Ascending aorta (tissue), 2 donors: ENCODE measurements around the gene DMRTA1. TPM values are rescaled to one million over a fixed set of nuclear protein-coding genes. Genes with fewer than 3 reads are reported as not detected.
A peak's percentile ranks its signal among the peaks of the same experiment; 100 is the strongest.

Source experiments
- DNase-seq, 2 donors: peaks; one replicate each; pipeline ENCODE4 v3.0.0-alpha.2; 2019; ENCODE audit warnings: low spot score in 2 of 2
- H3K27ac ChIP-seq, 2 donors: fragments of 200-600 bp; sonication (generic); one replicate each; pipeline ENCODE4 v1.5.1; 2016 to 2017; ENCODE audit warnings: mild to moderate bottlenecking in 1 of 2
- H3K27me3 ChIP-seq: fragments of 200-600 bp; sonication (generic); one replicate; pipeline ENCODE4 v1.5.1; 2017
- H3K36me3 ChIP-seq, 2 donors: fragments of 200-600 bp; sonication (generic); one replicate each; pipeline ENCODE4 v1.5.1; 2016
- H3K4me1 ChIP-seq, 2 donors: fragments of 200-600 bp; sonication (generic); one replicate each; pipeline ENCODE4 v1.5.1; 2016 to 2017; ENCODE audit warnings: mild to moderate bottlenecking in 1 of 2
- H3K4me3 ChIP-seq, 2 donors: fragments of 200-600 bp; sonication (generic); one replicate each; pipeline ENCODE4 v1.5.1; 2016 to 2017; ENCODE audit warnings: mild to moderate bottlenecking in 1 of 2
- H3K9me3 ChIP-seq, 2 donors: fragments of 200-600 bp; sonication (generic); one replicate each; pipeline ENCODE4 v1.5.1; 2016
- intact Hi-C: fragments of 100-400 bp; cut with DNase I; formaldehyde crosslinking; loops from one replicate; pipeline ENCODE4 v1.15.1; 2023
- total RNA-seq: library from RNA; depleted of rRNA; stranded (reverse); fragments of >200 nt; gene quantifications from one replicate; pipeline ENCODE4 v1.1.0, GENCODE V29; 2016
- TF ChIP-seq, protein P1 (sequence below), 3 experiments: fragments of 200-600 bp in 2 of 3; fragments of 450-650 bp in 1 of 3; sonication (generic) in 2 of 3; IDR thresholded peaks; one replicate each; pipeline ENCODE4 v1.5.1; 2016 to 2019; ENCODE audit warnings: antibody characterized with exemption in 3 of 3, mild to moderate bottlenecking in 1 of 3, moderate library complexity in 1 of 3

Gene DMRTA1
- total RNA-seq, 1 donor from 2014 or later = not detected

DNA sequence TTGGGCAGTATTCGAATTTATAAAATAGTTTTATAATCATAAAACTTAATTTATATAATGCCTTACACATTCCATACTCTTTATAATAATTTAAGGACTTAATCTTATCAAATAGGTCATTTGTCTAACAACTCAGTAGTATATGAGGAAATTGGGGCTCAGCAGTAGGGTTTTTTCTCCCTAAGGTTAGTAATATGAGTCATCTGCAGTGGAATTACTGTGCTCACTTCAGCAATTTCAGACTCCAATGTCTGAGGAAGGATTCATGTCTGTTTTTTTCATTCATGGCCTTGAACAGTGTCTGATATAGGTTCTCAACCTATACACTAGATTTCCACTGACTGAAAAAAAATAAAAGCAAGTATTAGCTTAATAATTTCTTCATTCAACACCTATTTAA lies 7.4 kb downstream of the DMRTA1 start:
- TF ChIP-seq, protein P1, sequence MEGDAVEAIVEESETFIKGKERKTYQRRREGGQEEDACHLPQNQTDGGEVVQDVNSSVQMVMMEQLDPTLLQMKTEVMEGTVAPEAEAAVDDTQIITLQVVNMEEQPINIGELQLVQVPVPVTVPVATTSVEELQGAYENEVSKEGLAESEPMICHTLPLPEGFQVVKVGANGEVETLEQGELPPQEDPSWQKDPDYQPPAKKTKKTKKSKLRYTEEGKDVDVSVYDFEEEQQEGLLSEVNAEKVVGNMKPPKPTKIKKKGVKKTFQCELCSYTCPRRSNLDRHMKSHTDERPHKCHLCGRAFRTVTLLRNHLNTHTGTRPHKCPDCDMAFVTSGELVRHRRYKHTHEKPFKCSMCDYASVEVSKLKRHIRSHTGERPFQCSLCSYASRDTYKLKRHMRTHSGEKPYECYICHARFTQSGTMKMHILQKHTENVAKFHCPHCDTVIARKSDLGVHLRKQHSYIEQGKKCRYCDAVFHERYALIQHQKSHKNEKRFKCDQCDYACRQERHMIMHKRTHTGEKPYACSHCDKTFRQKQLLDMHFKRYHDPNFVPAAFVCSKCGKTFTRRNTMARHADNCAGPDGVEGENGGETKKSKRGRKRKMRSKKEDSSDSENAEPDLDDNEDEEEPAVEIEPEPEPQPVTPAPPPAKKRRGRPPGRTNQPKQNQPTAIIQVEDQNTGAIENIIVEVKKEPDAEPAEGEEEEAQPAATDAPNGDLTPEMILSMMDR (IDR thresholded peaks at IDR 0.05) = no peak
- intact Hi-C loops = loop anchor here (5.0 kb wide), 1 partner anchor 642 kb away; no protein-coding TSS in a partner anchor
- no peak for DNase-seq
- Histone ChIP-seq H3K4me3 (no peak overlapping the region), H3K9me3 (no peaks in the 10 kb centered on the region), H3K36me3 (no peaks in the 10 kb centered on the region), H3K27me3 (no peaks in the 10 kb centered on the region), H3K27ac (no peak overlapping the region), H3K4me1 (no peaks in the 10 kb centered on the region)

GRCh38 chr9:22455181-22455580 lies 8.6 kb downstream of the DMRTA1 start:
- Histone ChIP-seq H3K4me1 (no peaks in the 10 kb centered on the region), H3K36me3 (no peaks in the 10 kb centered on the region), H3K27ac (no peak overlapping the region), H3K27me3 (no peaks in the 10 kb centered on the region), H3K4me3 (no peak overlapping the region), H3K9me3 (no peaks in the 10 kb centered on the region)
- intact Hi-C loops = no loop called here
- TF ChIP-seq, protein P1 (IDR thresholded peaks at IDR 0.05) = no peak
- no peak for DNase-seq

DNA sequence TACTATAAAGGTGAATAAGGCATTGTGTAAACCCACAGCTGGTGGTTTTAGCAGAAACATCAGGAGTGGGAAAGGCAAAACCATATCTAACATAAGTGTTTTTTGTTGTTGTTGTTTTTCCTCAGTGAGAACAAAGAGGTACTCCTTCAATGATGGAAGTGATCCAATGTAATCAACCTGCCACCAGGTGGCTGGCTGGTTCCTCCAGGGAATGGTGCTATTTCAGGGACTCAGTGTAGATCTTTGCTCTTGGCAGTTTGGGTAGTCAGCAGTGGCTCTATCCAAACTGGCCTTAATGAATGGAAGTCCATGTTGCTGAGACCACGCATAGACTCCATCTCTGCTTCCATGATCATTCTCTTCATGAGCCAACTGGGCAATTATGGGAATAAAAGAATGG lies 10.8 kb downstream of the DMRTA1 start:
- Histone ChIP-seq H3K27ac (no peak overlapping the region), H3K27me3 (no peaks in the 10 kb centered on the region), H3K36me3 (no peaks in the 10 kb centered on the region), H3K9me3 (no peaks in the 10 kb centered on the region), H3K4me3 (no peak overlapping the region), H3K4me1 (no peaks in the 10 kb centered on the region)
- intact Hi-C loops = no loop called here
- TF ChIP-seq, protein P1 (IDR thresholded peaks at IDR 0.05) = no peak
- DNase-seq = no peak

- Histone ChIP-seq H3K4me3 (no peak overlapping the region), H3K9me3 (no peaks in the 10 kb centered on the region), H3K27ac (no peak overlapping the region), H3K36me3 (no peaks in the 10 kb centered on the region), H3K4me1 (no peaks in the 10 kb centered on the region), H3K27me3 (no peaks in the 10 kb centered on the region)
- DNase-seq = no peak
- TF ChIP-seq, protein P1 (IDR thresholded peaks at IDR 0.05) = no peak
- intact Hi-C loops = no loop called here
Measured at GRCh38 chr9:22463205-22463604, 16.6 kb downstream of the DMRTA1 start.

DNA sequence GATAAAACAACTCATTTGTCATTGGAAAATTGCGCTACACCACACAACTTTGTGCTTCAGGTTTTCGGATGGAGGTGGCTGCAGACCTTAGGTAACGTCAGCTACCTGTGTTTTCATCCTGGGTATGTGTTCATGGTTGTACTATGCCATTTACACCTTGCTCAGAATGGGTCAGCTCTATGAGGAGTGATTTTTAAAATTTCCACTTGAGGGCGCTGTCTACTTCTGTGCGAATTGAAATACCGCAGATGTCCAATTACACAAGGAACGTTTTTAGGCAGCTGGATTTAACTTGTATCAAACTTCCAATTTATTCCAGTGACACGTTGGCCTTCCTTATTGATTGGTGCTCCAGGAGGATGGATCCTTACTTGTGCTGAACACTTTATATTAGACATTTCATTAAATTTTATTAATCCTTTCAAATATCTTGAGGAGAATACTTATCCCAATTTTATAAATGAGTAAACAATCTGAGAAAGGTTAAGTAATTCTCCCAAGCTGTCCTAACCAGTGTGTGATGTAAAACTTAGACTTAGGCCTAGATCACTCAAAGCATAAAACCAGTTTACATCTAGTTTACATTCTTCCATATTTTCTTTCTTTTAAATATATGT lies 23.4 kb downstream of the DMRTA1 start:
- no peaks in the 10 kb centered on the region for H3K36me3 ChIP-seq
- no peaks in the 10 kb centered on the region for H3K9me3 ChIP-seq

More for the DNA sequence above, 23.4 kb downstream of the DMRTA1 start:
- intact Hi-C loops = no loop called here
- Histone ChIP-seq H3K27me3 (no peaks in the 10 kb centered on the region), H3K27ac (no peak overlapping the region), H3K4me3 (no peak overlapping the region), H3K4me1 (no peaks in the 10 kb centered on the region)
- DNase-seq = no peak
- TF ChIP-seq, protein P1 (IDR thresholded peaks at IDR 0.05) = peak in 2 of 3 experiments; percentile 19 to 37
